IMR-90 (cell line): ENCODE measurements around the gene ZDHHC8. TPM values are rescaled to one million over a fixed set of nuclear protein-coding genes. Genes with fewer than 3 reads are reported as not detected.

ENCODE experiments used
- ATAC-seq: fragments of 200-7000 bp; cut with Tn5 transposase; 2 replicates; pipeline ENCODE4 v1.9.1; 2020; ENCODE audit warnings: low read depth, mild to moderate bottlenecking, moderate library complexity
- BruUV-seq: library from RNA; stranded (reverse); fragments of 400-500 nt; replicated peaks from 2 replicates; lab custom pipeline; 2021; lab: Mats Ljungman, UMichigan
- CTCF ChIA-PET: fragments of 300-600 bp; formaldehyde crosslinking; extraction: SDS; loops from one replicate; lab custom pipeline; 2021; ENCODE audit warnings: antibody characterized with exemption; lab: Yijun Ruan, JAX
- POLR2A ChIA-PET: fragments of 300-600 bp; sonication (Branson Sonifier 250); formaldehyde crosslinking; loops from one replicate; lab custom pipeline; 2022; ENCODE audit warnings: antibody characterized with exemption; ENCODE audit not compliant: unreplicated experiment; lab: Charles Lee
- DNase-seq: peaks from one replicate; pipeline ENCODE4 v3.0.0; 2013
- H2AFZ ChIP-seq: replicated peaks from 2 replicates; pipeline ENCODE3; 2013; ENCODE audit warnings: low read length, mild to moderate bottlenecking; ENCODE audit not compliant: poor library complexity
- H2AK5ac ChIP-seq: 2 replicates; pipeline ENCODE4 v1.6.1; 2013; ENCODE audit warnings: low read depth, low read length, inconsistent platforms
- H2AK9ac ChIP-seq: replicated peaks from 2 replicates; pipeline ENCODE3; 2013; ENCODE audit warnings: mild to moderate bottlenecking, low read depth, low read length, moderate library complexity; ENCODE audit not compliant: poor library complexity
- H2BK120ac ChIP-seq: 2 replicates; pipeline ENCODE4 v1.6.1; 2013; ENCODE audit warnings: low read depth, low read length, inconsistent platforms
- H2BK15ac ChIP-seq: 3 replicates; pipeline ENCODE4 v1.6.1; 2013; ENCODE audit warnings: low read depth, low read length, inconsistent platforms
- H2BK20ac ChIP-seq: 2 replicates; pipeline ENCODE4 v1.6.1; 2013; ENCODE audit warnings: low read depth, mild to moderate bottlenecking, inconsistent platforms, low read length, moderate library complexity
- H2BK5ac ChIP-seq: 2 replicates; pipeline ENCODE4 v1.6.1; 2013; ENCODE audit warnings: mild to moderate bottlenecking, low read depth, low read length, inconsistent platforms; ENCODE audit not compliant: poor library complexity, severe bottlenecking
- H3K14ac ChIP-seq: replicated peaks from 2 replicates; pipeline ENCODE4 v1.6.1; 2013; ENCODE audit warnings: low read depth, low read length, inconsistent platforms
- H3K18ac ChIP-seq: 2 replicates; pipeline ENCODE4 v1.6.1; 2013; ENCODE audit warnings: low read depth, low read length, control low read depth
- H3K23ac ChIP-seq: 2 replicates; pipeline ENCODE4 v1.6.1; 2013; ENCODE audit warnings: low read depth, low read length, inconsistent platforms
- H3K27ac ChIP-seq: 2 replicates; pipeline ENCODE4 v1.5.1; 2013; ENCODE audit warnings: mild to moderate bottlenecking, control low read depth, low read length; ENCODE audit not compliant: insufficient read depth
- H3K27me3 ChIP-seq: 2 replicates; pipeline ENCODE4 v1.6.1; 2013; ENCODE audit warnings: low read length; ENCODE audit not compliant: control insufficient read depth, insufficient read depth
- H3K36me3 ChIP-seq: 2 replicates; pipeline ENCODE4 v1.6.1; 2013; ENCODE audit warnings: low read length, mixed read lengths; ENCODE audit not compliant: control insufficient read depth, insufficient read depth
- H3K4ac ChIP-seq: 2 replicates; pipeline ENCODE4 v1.6.1; 2013; ENCODE audit warnings: low read depth, low read length, inconsistent platforms
- H3K4me1 ChIP-seq: 2 replicates; pipeline ENCODE4 v1.6.1; 2013; ENCODE audit warnings: low read length, mixed read lengths; ENCODE audit not compliant: control insufficient read depth, insufficient read depth
- H3K4me2 ChIP-seq: 2 replicates; pipeline ENCODE4 v1.6.1; 2013; ENCODE audit warnings: low read depth, mild to moderate bottlenecking, control low read depth, low read length, moderate library complexity
- H3K4me3 ChIP-seq: 2 replicates; pipeline ENCODE4 v1.5.1; 2013; ENCODE audit warnings: low read depth, mild to moderate bottlenecking, control low read depth, low read length, moderate library complexity; ENCODE audit not compliant: insufficient read depth
- H3K56ac ChIP-seq: 2 replicates; pipeline ENCODE4 v1.6.1; 2013; ENCODE audit warnings: low read length, inconsistent platforms; ENCODE audit not compliant: insufficient read depth; ENCODE audit errors: extremely low read depth
- H3K79me1 ChIP-seq, 2 experiments: 2 replicates each; pipeline ENCODE4 v1.6.1; 2013; ENCODE audit warnings: low read length in 2 of 2, inconsistent platforms in 1 of 2, low read depth in 1 of 2
- H3K9ac ChIP-seq: 2 replicates; pipeline ENCODE4 v1.6.1; 2013; ENCODE audit warnings: low read depth, low read length, control low read depth
- H3K9me1 ChIP-seq: 2 replicates; pipeline ENCODE4 v1.6.1; 2013; ENCODE audit warnings: low read length, inconsistent platforms; ENCODE audit not compliant: insufficient read depth
- H3K9me3 ChIP-seq: 2 replicates; pipeline ENCODE4 v1.6.1; 2013; ENCODE audit warnings: low read length; ENCODE audit not compliant: control insufficient read depth, insufficient read depth
- H4K20me1 ChIP-seq: 2 replicates; pipeline ENCODE4 v1.6.1; 2013; ENCODE audit warnings: low read length, inconsistent platforms; ENCODE audit not compliant: insufficient read depth
- H4K5ac ChIP-seq: 2 replicates; pipeline ENCODE4 v1.6.1; 2013; ENCODE audit warnings: mild to moderate bottlenecking, low read depth, low read length, control low read depth
- H4K8ac ChIP-seq, 2 experiments: 2 replicates each; pipeline ENCODE4 v1.6.1; 2013; ENCODE audit warnings: low read depth in 2 of 2, low read length in 2 of 2, control low read depth in 1 of 2, inconsistent platforms in 1 of 2
- H4K91ac ChIP-seq: 2 replicates; pipeline ENCODE4 v1.6.1; 2013; ENCODE audit warnings: low read depth, low read length, inconsistent platforms; ENCODE audit not compliant: insufficient read depth
- CEBPB ChIP-seq: IDR thresholded peaks from 2 replicates; pipeline ENCODE4 v1.6.1; 2012; ENCODE audit warnings: low read depth, low read length, improper control_type of control experiment
- CTCF ChIP-seq: conservative IDR thresholded peaks from 2 replicates; pipeline ENCODE4 v1.5.1; 2012; ENCODE audit warnings: mild to moderate bottlenecking, low read depth, low read length, improper control_type of control experiment
- MAFK ChIP-seq: IDR thresholded peaks from 2 replicates; pipeline ENCODE4 v1.6.1; 2012; ENCODE audit warnings: low read depth, low read length, improper control_type of control experiment
- RCOR1 ChIP-seq: IDR thresholded peaks from 2 replicates; pipeline ENCODE4 v1.6.1; 2012; ENCODE audit warnings: mild to moderate bottlenecking, low read length, improper control_type of control experiment; ENCODE audit not compliant: insufficient replicate concordance
- RFX5 ChIP-seq: IDR thresholded peaks from 2 replicates; pipeline ENCODE4 v1.8.0; 2012; ENCODE audit warnings: low read depth, mild to moderate bottlenecking, low read length, moderate library complexity
- SMC3 ChIP-seq: fragments of 150-350 bp; IDR thresholded peaks from 2 replicates; pipeline ENCODE4 v1.6.1; 2016; ENCODE audit warnings: low read depth, mild to moderate bottlenecking, antibody characterized with exemption, low read length, moderate library complexity
- WGBS, 2 experiments: methylation state at CpG; one replicate each; pipeline versions ENCODE4 v1.1.5 to v1.1.7; 2013; ENCODE audit warnings: missing lambda C conversion rate in 2 of 2; ENCODE audit not compliant: insufficient read length in 1 of 2; ENCODE audit errors: extremely low coverage in 2 of 2; 5-methylcytosine and 5-hydroxymethylcytosine counted together
- dilution Hi-C: fragments of 300-500 bp; cut with HindIII; formaldehyde crosslinking; loops from one replicate; pipeline ENCODE4 v1.14.3; 2018; ENCODE audit warnings: low sequenced_read_pairs; ENCODE audit not compliant: unreplicated experiment
- in situ Hi-C: fragments of 300-500 bp; cut with MboI; formaldehyde crosslinking; loops from 3 replicates; pipeline ENCODE4 v1.14.3; 2019; ENCODE audit warnings: low sequenced_read_pairs, inconsistent platforms, mixed read lengths
- intact Hi-C: fragments of 100-400 bp; cut with micrococcal nuclease; formaldehyde crosslinking; loops from 2 replicates; pipeline ENCODE4 v1.10.0; 2022
- polyA plus RNA-seq, 3 experiments: library from polyadenylated mRNA; depleted of rRNA; stranded (reverse); fragments of >200 nt; gene quantifications; 2 replicates each; pipeline ENCODE4 v1.2.3, GENCODE V29; 2012; ENCODE audit warnings: low replicate concordance in 1 of 3
- total RNA-seq: library from RNA; depleted of rRNA; stranded (reverse); fragments of >200 nt; gene quantifications from 2 replicates; pipeline ENCODE4 v1.2.3, GENCODE V29; 2012

ZDHHC8 gene
- total and polyA plus RNA-seq, 2 of the 4 experiments (the other 2 are of a cell fraction): 2.5 to 72.6 TPM

DNA sequence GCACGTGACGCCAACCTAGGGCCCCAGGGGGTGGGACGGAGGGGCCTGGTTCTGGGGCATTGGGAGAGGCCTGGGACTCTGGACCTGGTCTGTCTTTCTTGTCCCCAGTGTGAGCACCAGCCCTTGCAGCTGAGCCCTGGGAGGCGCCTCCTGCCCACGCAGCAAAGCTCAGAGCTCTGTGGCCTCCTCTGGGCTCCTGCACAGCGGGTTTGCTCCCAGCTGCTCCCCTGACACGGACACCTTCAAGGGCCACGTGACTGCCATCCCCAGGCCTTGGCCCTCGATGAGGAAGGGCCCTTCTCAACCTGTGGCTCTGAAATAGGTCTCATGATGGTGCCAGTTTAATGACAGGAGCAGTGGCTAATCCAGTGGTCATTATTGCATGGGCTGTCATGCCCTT, 50.8 kb downstream of the ZDHHC8 start:
- in situ Hi-C loops: no loop called here
- H2AK9ac ChIP-seq: no peak overlapping the region
- no peak overlapping the region for H3K27ac ChIP-seq
- no peak overlapping the region for H3K4me3 ChIP-seq
- DNase-seq (no peak), ATAC-seq (no peak)
- intact Hi-C loops: no loop called here
- ChIA-PET POLR2A (no interaction called here), CTCF (no interaction called here)
- H3K9ac ChIP-seq: no peak overlapping the region
- no peak overlapping the region for H4K5ac ChIP-seq
- no peaks in the 10 kb centered on the region for H4K20me1 ChIP-seq
- dilution Hi-C loops: no loop called here
- H3K36me3 ChIP-seq: no peaks in the 10 kb centered on the region
- H3K9me1 ChIP-seq: no peaks in the 10 kb centered on the region
- H2AK5ac ChIP-seq: no peak overlapping the region
- no peak overlapping the region for H2BK15ac ChIP-seq
- H2AFZ ChIP-seq: no peak overlapping the region
- no peak for TF ChIP-seq MAFK
- TF ChIP-seq CEBPB: no peak
- no peak for TF ChIP-seq RCOR1
- TF ChIP-seq RFX5: no peak
- TF ChIP-seq CTCF: no peak
- TF ChIP-seq SMC3: no peak
- no peak overlapping the region for H4K91ac ChIP-seq
- no peak overlapping the region for H3K23ac ChIP-seq
- H3K27me3 ChIP-seq: peaks cover 44% of the 10 kb centered on the region
- no peaks in the 10 kb centered on the region for H3K9me3 ChIP-seq
- 100% methylated on average over 1 of the region's 9 CpGs; no CpG with 5 or more reads in 1 of the 2 experiments for WGBS, 2 experiments
- no peak overlapping the region for H3K56ac ChIP-seq
- BruUV-seq: no TSS peak
- no peak overlapping the region for H3K4me2 ChIP-seq
- no peaks in the 10 kb centered on the region for H3K4me1 ChIP-seq
- H3K79me1 ChIP-seq: no peaks in the 10 kb centered on the region
- H3K14ac ChIP-seq: no peak overlapping the region
- no peak overlapping the region for H3K4ac ChIP-seq
- no peak overlapping the region for H2BK20ac ChIP-seq
- no peak overlapping the region for H2BK120ac ChIP-seq
- no peak overlapping the region for H3K18ac ChIP-seq
- no peak overlapping the region for H2BK5ac ChIP-seq
- H4K8ac ChIP-seq: no peak overlapping the region
